Measurements from ENCODE around the gene PUS7. TPM values are rescaled to one million over a fixed set of nuclear protein-coding genes. Genes with fewer than 3 reads are reported as not detected.
"Not testable (repeated sequence)": the region's sequence is repeated elsewhere in the genome, so short reads cannot be mapped to it uniquely, and the experiment has no call there.

The PUS7 gene
- total RNA-seq, 1 experiment from 2014 or later, result 27.4 TPM

DNA sequence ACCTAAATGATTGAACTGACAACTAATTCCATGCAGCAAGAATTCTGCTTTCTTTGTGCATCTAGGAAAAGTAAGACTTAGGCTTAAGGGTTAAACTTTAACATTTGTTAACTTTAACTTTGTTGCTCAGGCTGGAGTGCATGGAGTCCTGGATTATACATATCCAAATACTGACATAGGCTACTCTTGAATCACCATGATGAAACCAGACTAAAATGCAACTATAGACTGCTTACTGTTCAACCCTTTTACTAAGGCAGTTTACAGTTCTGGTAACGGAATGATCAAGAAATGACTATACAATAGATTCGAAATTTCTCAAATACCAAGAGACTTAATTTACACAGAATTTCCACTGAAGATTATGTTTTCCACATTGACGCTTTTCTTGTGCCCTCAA, 52.0 kb downstream of the PUS7 start:
- H3K4me3 ChIP-seq, result no peak overlapping the region
- H3K36me3 ChIP-seq, result peaks cover 3% of the 10 kb centered on the region; the same call in 1 of the 2 replicates
- no peak for DNase-seq

DNA sequence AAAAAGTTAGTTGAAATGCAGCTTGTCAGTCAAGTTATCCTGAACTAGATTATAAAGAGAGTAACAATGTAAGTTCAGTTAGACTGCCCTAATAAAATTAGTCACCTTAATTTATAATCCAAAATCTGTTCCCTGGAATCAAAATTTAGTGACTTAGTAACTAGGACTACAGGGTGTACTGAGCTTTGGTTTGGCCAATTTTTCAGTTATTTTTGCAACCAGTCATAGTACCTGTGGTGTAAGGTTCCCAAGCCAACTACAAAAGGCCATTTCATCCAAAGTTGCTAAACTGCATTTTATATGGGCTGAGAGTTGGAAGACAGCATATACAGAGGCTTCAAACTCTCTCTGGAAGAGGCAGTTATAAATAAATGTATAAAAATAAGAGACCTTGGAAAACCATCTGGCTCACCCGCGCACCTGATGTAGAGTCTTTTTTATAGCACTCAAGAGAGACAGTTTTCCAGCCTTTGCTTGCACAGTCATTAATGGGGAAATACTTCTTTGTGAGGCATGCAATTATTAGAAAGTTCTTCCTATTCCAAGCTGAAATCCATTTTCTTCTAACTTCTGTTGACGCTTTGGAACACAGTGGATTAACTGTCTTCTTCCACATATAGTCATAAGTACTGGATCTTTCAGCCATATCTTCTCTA, 59.2 kb downstream of the PUS7 start:
- Histone ChIP-seq H3K27me3 (no peaks in the 10 kb centered on the region), H3K36me3 (peaks cover 7% of the 10 kb centered on the region), H3K4me3 (no peak overlapping the region), H3K9me3 (no peaks in the 10 kb centered on the region)
- no peak for DNase-seq

More for the DNA sequence above, 52.0 kb downstream of the PUS7 start:
- Histone ChIP-seq H3K27me3 (no peaks in the 10 kb centered on the region), H3K9me3 (no peaks in the 10 kb centered on the region)

DNA sequence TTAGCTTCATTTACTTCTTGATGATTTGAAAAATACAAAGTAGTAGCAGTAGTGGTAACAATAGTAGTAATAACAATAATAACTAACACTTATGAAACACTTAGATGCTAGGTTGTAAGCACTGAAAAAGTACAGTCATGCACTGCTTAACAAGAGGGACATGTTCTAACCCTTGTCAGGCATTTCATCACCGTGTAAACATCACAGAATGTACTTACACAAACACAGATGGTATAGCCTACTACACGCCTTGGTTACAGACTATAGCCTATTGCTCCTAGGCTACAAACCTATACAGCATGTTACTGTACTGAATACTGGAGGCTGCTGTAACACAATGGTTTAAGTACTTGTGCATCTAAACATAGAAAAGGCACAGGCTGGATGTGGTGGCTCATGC, 60.6 kb downstream of the PUS7 start:
- DNase-seq, result no peak
- Histone ChIP-seq H3K36me3 (peaks cover 7% of the 10 kb centered on the region), H3K27me3 (no peaks in the 10 kb centered on the region), H3K4me3 (no peak overlapping the region), H3K9me3 (no peaks in the 10 kb centered on the region)

DNA sequence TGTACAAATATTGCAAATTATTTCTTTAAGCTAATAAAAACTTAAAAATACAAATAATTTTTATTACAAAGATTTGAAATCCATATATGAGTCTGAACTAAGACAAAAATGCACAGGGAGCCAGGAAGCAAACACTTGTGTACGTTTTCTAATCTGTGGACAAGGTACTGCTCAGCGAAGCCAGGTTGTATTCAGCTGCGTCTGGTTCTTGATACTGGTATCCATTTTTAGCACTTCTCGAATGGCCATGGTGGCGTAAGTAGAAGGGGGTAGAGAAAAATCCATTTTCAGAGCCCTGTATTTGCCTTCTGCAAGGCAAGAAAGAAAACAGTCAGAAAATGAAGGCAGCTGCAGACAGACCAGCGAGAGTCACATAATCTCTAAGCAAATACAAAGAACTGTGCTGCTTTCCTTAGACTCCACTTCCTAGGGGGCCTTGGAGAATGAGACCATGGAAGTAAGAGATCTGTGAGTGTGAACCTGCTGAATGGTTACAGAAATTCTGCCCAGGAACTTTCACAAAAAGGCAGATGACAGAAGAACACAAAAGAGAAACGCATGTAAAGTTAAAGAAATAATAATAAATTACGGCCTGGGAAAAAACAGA, 64.3 kb downstream of the PUS7 start:
- H3K27me3 ChIP-seq, result no peaks in the 10 kb centered on the region
- H3K36me3 ChIP-seq, result peaks cover 7% of the 10 kb centered on the region
- no peak for DNase-seq
- H3K9me3 ChIP-seq, result no peaks in the 10 kb centered on the region
- no peak overlapping the region for H3K4me3 ChIP-seq

DNA sequence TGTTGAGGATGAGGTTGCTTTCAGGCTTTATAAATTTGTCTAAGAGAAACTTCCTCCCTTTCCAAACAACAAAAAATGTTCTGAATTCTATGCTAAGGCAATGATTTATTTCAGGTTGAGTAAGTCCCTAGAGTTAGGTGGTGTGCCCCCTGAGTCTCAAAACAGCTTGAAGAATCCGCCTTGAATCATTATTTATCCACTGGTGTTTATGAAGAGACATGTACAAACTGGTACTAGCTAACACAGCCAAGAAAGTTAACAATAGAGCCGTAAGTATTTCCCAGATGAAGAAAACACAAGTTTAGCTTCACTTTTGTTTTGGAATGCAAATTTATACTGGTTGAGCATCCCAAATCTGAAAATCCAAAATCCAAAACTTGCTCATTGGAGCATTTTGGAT, 67.2 kb downstream of the PUS7 start:
- Histone ChIP-seq H3K4me3 (no peak overlapping the region), H3K36me3 (peaks cover 4% of the 10 kb centered on the region; the same call in 1 of the 2 replicates), H3K27me3 (no peaks in the 10 kb centered on the region), H3K9me3 (no peaks in the 10 kb centered on the region)
- no peak for DNase-seq

DNA sequence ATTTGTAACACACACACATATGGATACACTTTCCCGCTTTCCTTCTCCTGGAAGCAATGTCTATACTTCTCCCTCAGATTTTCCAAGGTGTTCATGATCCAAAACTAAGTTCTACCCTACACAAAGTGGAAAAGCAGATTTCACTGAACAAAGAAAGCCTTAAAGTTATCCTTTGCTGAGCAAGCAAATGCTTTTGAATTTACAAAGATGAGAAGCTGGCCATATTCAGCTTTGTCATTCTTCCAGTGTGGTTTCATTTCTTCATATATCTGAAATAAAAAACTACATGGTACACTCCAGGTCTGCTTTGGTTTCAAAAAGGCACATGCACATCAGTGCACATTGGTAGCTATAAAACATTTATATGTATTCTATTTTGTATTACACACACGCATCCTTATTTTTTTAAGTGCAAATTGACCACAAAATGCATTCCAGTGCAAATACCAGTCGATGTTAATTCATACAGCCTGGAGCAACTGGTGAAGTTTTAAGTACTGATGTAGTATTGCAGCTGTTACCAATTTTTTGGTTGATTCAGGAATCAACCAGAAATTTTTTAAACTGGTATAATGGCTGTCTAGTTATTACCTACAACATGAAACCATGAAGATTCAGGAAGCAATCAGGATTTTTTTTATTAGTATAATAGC, 67.8 kb downstream of the PUS7 start:
- no peak for DNase-seq
- H3K27me3 ChIP-seq, result no peaks in the 10 kb centered on the region
- peaks cover 4% of the 10 kb centered on the region; the same call in 1 of the 2 replicates for H3K36me3 ChIP-seq
- no peak overlapping the region for H3K4me3 ChIP-seq
- H3K9me3 ChIP-seq, result no peaks in the 10 kb centered on the region

DNA sequence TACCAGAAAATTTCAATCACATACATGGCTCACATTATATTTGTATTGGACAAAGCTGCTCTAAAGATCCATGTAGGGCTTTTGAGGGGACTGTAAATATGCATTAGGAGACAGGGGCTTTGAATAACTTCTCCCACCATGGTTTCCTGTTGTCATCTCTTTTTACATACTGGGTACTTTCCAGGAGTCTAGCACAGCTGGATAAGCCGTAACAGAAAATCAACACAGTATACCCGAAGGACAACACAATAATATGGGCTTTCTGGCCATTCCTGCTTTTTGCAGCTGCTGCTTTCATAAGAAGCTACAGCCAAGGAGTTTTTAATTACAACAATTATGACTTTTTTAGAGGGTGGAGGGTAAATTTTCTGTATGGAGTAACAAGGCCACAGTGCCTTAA, 70.0 kb downstream of the PUS7 start:
- H3K9me3 ChIP-seq, result no peaks in the 10 kb centered on the region
- no peak for DNase-seq
- no peaks in the 10 kb centered on the region for H3K27me3 ChIP-seq
- no peaks in the 10 kb centered on the region for H3K36me3 ChIP-seq
- H3K4me3 ChIP-seq, result no peak overlapping the region

DNA sequence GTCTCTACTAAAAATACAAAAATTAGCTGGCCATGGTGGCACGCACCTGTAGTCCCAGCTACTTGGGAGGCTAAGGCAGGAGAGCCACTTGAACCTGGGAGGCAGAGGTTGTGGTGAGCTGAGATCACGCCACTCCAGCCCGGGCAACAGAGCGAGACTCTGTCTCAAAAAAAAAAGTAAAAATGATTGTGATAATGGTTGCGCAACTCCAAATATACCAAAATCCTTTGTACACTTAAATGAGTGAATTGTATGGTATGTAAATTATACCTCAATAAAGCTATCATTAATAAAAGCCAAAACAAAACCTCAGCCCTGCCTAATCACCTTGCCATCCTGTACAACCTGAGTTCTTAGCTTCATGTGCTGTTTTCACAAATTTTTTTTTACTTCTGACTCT, 71.2 kb downstream of the PUS7 start:
- DNase-seq, H3K36me3 ChIP-seq, H3K9me3 ChIP-seq, H3K4me3 ChIP-seq, H3K27me3 ChIP-seq: not testable (repeated sequence)

DNA sequence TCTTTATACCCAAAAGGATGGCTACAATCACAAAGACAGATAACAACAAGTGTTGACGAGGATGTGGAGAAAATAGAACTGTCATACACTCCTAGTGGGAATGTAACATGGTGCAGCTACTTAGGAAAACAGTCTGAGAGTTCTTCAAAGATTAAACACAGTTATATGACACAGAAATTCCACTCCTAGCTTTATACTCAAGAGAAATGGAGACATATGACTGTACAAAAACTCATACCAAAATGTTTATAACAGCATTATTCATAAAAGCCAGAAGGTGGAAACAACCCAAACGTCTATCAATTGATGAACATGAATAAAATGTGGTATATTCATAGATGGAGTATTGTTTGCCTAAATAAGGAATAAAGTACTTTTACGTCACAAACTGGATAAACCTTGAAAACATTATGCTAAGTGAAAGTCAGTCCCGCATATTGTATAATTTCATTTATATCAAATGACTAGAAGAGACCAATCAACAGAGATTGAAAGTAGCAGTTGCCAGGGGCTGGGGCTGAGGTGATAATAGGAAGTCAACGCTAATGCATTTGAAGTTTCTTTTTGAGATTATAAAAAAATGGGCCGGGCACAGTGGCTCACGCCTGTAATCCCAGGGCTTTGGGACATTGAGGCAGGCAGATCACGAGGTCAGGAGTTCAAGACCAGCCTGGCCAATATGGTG, 71.8 kb downstream of the PUS7 start:
- Histone ChIP-seq H3K36me3 (no peaks in the 10 kb centered on the region), H3K27me3 (no peaks in the 10 kb centered on the region), H3K4me3 (no peak overlapping the region), H3K9me3 (no peaks in the 10 kb centered on the region)
- no peak for DNase-seq

DNA sequence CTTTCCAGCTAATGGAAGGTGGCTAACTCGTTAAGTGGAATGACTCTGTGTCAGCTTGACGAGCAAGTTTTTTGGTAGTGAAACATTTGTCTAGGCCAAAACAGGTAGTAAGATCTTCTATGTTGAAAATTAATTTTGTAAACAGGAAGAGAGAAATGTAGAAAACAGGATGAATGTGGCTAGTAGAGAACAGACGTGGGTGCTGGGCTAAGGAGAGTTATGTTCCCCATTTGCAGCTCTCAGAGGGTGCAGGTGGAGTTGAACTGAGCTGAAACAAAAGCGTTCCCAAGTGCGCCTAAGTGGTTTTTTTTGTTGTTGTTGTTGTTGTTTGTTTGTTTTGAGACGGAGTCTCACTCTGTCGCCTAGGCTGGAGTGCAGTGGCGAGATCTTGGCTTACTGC, 73.9 kb downstream of the PUS7 start:
- no peaks in the 10 kb centered on the region for H3K27me3 ChIP-seq
- DNase-seq, result no peak
- H3K36me3 ChIP-seq, result no peaks in the 10 kb centered on the region
- H3K4me3 ChIP-seq, result no peak overlapping the region
- H3K9me3 ChIP-seq, result no peaks in the 10 kb centered on the region

DNA sequence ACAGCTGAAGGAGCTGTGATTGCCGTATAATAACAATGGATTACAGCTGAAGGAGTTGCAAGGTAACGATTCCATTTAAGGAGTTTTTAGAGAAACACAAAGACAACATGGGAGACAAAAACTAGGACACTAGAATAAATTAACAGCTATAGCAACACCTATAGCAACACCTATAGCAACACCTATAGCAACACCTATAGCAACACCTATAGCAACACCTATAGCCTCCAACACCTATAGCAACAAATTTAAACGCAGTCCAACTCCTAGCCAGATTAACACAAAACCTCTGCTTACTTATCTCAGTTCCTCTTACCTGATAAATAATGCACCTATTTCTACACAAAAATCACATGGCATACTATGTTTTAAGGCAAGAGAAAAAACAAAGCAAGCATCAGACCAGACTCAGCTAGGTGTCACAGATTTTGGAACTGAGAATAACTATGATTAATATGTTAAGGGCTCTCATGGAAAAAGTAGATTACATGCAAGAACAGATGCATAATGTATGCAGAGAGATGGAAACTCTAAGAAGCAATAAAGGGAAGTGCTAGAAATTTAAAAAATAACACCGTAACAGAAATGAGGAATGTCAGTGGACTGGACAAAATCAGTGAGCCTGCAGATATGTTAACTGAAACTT, 77.6 kb downstream of the PUS7 start:
- Histone ChIP-seq H3K9me3 (no peaks in the 10 kb centered on the region), H3K36me3 (no peaks in the 10 kb centered on the region), H3K27me3 (no peaks in the 10 kb centered on the region), H3K4me3 (no peak overlapping the region)
- no peak for DNase-seq

DNA sequence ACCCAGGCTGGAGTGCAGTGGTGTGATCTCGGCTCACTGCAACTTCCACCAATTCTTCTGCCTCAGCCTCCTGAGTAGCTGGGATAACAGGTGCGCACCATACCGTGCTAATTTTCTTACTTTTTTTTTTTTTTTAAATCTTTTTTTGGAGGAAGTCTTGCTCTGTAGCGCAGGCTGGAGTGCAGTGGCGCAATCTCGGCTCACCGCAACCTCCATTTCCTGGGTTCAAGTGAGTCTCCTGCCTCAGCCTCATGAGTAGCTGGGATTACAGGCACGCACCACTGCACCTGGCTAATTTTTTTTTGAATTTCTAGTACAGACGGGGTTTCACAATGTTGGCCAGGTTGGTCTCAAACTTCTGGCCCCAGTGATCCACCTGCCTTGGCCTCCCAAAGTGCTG, 79.9 kb downstream of the PUS7 start:
- not testable (repeated sequence) for DNase-seq, H3K36me3 ChIP-seq, H3K9me3 ChIP-seq, H3K4me3 ChIP-seq, H3K27me3 ChIP-seq

DNA sequence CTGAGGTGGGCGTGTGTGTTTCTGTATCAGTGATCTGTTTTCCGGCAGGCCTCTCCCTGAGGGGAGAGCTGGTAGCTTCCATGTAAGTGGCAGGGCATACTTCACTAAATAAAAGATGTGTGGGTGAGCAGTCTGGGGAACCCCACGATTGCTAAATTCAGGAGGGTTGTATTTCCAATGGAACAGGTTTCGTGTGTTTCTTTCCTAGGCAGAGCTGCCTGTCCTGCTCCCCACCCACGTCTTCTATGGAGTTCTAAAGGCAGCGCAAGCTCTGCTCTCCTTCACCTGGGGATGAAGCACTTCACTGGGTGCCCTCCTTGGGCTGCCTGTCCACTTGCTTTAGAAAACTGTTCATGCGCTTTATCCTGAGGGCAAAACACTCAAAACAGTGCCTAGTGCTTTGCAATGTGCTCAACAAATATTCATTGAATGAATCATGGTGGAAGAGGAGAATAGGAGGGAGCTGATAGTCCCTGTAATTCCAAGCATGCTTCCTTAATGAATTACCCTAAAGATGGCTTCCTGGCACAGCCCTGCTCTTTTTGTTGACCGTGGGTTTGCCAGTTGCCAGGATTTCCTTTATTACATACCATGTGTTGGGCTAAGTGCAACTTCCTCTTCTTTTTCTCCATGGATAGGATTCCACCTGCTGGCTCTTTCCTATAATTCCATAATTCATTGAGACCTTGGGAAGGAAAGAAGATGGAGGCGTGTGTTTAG, 82.7 kb downstream of the PUS7 start:
- Histone ChIP-seq H3K27me3 (no peaks in the 10 kb centered on the region), H3K9me3 (no peaks in the 10 kb centered on the region), H3K4me3 (no peak overlapping the region), H3K36me3 (no peaks in the 10 kb centered on the region)
- DNase-seq, result peak; percentile 55

DNA sequence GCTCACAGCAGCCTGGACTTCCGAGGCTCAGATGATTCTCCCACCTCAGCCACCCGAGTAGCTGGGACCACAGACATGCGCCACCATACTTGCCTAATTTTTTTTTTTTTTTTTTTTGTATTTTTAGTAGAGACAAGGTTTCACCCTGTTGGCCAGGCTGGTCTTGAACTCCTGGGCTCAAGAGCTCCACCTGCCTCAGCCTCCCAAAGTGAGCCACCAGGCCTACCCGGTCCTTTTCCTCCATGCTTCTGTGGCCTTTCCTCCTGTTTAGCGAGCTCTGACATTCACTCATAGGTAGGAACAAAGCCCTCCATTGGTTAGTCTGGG, 83.3 kb downstream of the PUS7 start:
- no peaks in the 10 kb centered on the region for H3K27me3 ChIP-seq
- no peak for DNase-seq
- no peak overlapping the region for H3K4me3 ChIP-seq
- no peaks in the 10 kb centered on the region for H3K9me3 ChIP-seq
- H3K36me3 ChIP-seq, result no peaks in the 10 kb centered on the region

DNA sequence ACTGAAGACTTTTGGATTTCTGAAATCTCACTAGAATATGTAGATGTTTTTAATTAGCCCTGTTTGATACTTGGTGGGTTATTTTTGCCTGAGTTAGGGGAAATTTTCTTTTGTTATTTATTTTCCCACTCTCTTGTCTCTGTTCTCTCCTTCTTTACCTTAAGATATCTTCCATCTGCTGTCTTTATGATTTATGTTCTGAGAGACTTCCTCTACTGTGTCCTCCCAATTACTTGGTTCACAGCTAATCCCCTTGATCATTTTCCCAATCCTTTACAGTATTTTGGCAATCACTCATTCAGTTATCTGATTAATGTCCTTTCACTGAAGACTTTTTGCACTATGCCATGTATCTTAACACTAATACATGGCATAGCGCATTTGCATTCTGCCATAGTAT, 83.8 kb downstream of the PUS7 start:
- no peak for DNase-seq
- no peaks in the 10 kb centered on the region for H3K27me3 ChIP-seq
- no peak overlapping the region for H3K4me3 ChIP-seq
- no peaks in the 10 kb centered on the region for H3K36me3 ChIP-seq
- H3K9me3 ChIP-seq, result no peaks in the 10 kb centered on the region

DNA sequence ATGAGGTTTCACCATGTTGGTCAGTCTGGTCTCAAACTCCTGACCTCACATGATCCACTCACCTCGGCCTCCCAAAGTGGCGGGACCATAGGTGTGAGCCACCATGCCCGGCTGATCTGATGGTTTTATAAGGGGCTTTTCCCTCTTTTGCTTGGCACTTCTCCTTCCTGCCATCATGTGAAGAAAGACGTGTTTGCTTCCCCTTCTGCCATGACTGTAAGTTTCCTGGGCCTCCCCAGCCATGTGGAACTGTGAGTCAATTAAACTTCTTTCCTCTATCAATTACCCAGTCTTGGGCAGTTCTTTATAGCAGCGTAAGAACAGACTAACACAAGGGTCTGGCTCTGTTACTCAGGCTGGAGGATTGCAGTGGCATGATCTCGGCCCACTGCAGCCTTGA, 84.7 kb downstream of the PUS7 start:
- DNase-seq, H3K9me3 ChIP-seq, H3K4me3 ChIP-seq, H3K27me3 ChIP-seq, H3K36me3 ChIP-seq: not testable (repeated sequence)
